Gastroesophageal sphincter (tissue), 3 donors: ENCODE results near the gene NGEF.

ENCODE experiments used
- CTCF ChIP-seq, 4 experiments: fragments of 200-600 bp in 2 of 4; fragments of 450-650 bp in 2 of 4; sonication (generic) in 1 of 4; IDR thresholded peaks; one replicate each; pipeline ENCODE4 v1.5.1; 2017 to 2019; ENCODE audit warnings: antibody characterized with exemption in 4 of 4, mild to moderate bottlenecking in 2 of 4, moderate library complexity in 2 of 4
- EP300 ChIP-seq: sonication (generic); formaldehyde crosslinking; IDR thresholded peaks from one replicate; pipeline ENCODE4 v1.6.1; 2017; ENCODE audit warnings: antibody characterized with exemption, mild to moderate bottlenecking
- POLR2A ChIP-seq, 2 donors: fragments of 450-650 bp; IDR thresholded peaks; one replicate each; pipeline ENCODE4 v1.6.1; 2017; ENCODE audit warnings: antibody characterized with exemption in 2 of 2, mild to moderate bottlenecking in 2 of 2, moderate library complexity in 1 of 2

- TF ChIP-seq CTCF (IDR thresholded peaks at IDR 0.05), result no peak
- no peak for TF ChIP-seq POLR2A (IDR thresholded peaks at IDR 0.05)
- no peak for TF ChIP-seq EP300
Observed at GRCh38 chr2:232871835-232872736, 141.0 kb downstream of the NGEF start.
